ENCODE data around the gene CASP8. TPM values are rescaled to one million over a fixed set of nuclear protein-coding genes. Genes with fewer than 3 reads are reported as not detected.

Gene CASP8
- total and polyA plus RNA-seq, 2 of the 13 experiments (the other 11 are each of a cell fraction or from before 2014, with no cell fraction given): 25.0 to 52.8 TPM

GRCh38 chr2:201266629-201267028, 6.3 kb downstream of the CASP8 start:
- Histone ChIP-seq H3K79me2 (ENCODE audit: insufficient read depth, low read length) (peaks cover 21% of the 10 kb centered on the region), H2AFZ (ENCODE audit: low read length) (no peak overlapping the region), H3K4me3 (replicated peaks in 1 of 3; ENCODE audit: insufficient read depth in 1 of 3, low read depth in 2 of 3, low read length in 3 of 3) (no peak overlapping the region), H3K9me3 (ENCODE audit: low read length) (no peaks in the 10 kb centered on the region), H4K20me1 (ENCODE audit: insufficient read depth, low read length) (no peaks in the 10 kb centered on the region), H3K4me1 (ENCODE audit: insufficient read depth, low read length) (peaks cover 9% of the 10 kb centered on the region), H3K4me2 (ENCODE audit: low read depth, low read length) (no peak overlapping the region), H3K27me3 (ENCODE audit: control insufficient read depth in 1 of 2, insufficient read depth in 2 of 2, low read length in 2 of 2) (no peaks in the 10 kb centered on the region), H3K36me3 (replicated peaks in 1 of 2; ENCODE audit: control insufficient read depth in 1 of 2, insufficient read depth in 2 of 2, low read length in 2 of 2) (peaks cover 9 to 19% of the 10 kb centered on the region in 2 experiments), H3K27ac (ENCODE audit: extremely low read length, insufficient read depth, low read length) (no peak overlapping the region), H3K9ac (ENCODE audit: insufficient read depth, low read depth, low read length) (no peak overlapping the region)
- BruUV-seq (replicated peaks): no TSS peak
- TF ChIP-seq MAZ (IDR thresholded peaks at IDR 0.05; ENCODE audit: borderline replicate concordance, low read depth, low read length): no peak
- no peak for TF ChIP-seq MAZ (CRISPR knock-in tag; IDR thresholded peaks at IDR 0.05; ENCODE audit: low read depth)
- TF ChIP-seq XBP1 (CRISPR knock-in tag; IDR thresholded peaks at IDR 0.05): no peak
- TF ChIP-seq ZSCAN5A (CRISPR knock-in tag; IDR thresholded peaks at IDR 0.05; ENCODE audit: borderline replicate concordance): no peak
- no peak for TF ChIP-seq KDM2A (CRISPR knock-in tag; IDR thresholded peaks at IDR 0.05; ENCODE audit: borderline replicate concordance, low read depth)
- TF ChIP-seq ZNF563 (CRISPR knock-in tag; IDR thresholded peaks at IDR 0.05): no peak
- TF ChIP-seq ZBTB49 (CRISPR knock-in tag; IDR thresholded peaks at IDR 0.05; ENCODE audit: borderline replicate concordance): no peak
- in situ Hi-C loops (cut with HindIII; ENCODE audit: extremely low pct_ligation_motif_present, low pct_unique_long_range_greater_than_20kb) (no loop called here), intact Hi-C loops (cut with micrococcal nuclease; ENCODE audit: unreplicated experiment) (no loop called here)
- CTCF ChIA-PET (ENCODE audit: low intra/inter-chr PET ratio, low total read pairs): no interaction called here
- POLR2A ChIA-PET: no interaction called here
- FAIRE-seq: no peak
- no peak for DNase-seq (ENCODE audit: low spot score)
- WGBS (ENCODE audit: low lambda C conversion rate): 97% methylated on average over 2 of the region's 2 CpGs
- no peak for ATAC-seq

Data from HepG2 (cell line).